ENCODE measurements around the gene PPP1R1A.
A peak's percentile ranks its signal among the peaks of the same experiment; 100 is the strongest.

Gene PPP1R1A

GRCh38 chr12:54587315-54587873, 1.1 kb downstream of the PPP1R1A start:
- Histone ChIP-seq H3K36me3 (no peaks in the 10 kb centered on the region), H3K4me3 (ENCODE audit: low read depth, low read length) (peak overlapping the region; percentile 57; the same call in 1 of the 2 replicates), H3K27ac (no peak overlapping the region), H3K9me3 (ENCODE audit: severe bottlenecking) (no peaks in the 10 kb centered on the region), H3K27me3 (ENCODE audit: insufficient read depth, low read depth, severe bottlenecking) (peaks cover 42% of the 10 kb centered on the region)
- TF ChIP-seq CTCF (IDR thresholded peaks at IDR 0.05; ENCODE audit: low read depth, low read length): no peak
- no peak for DNase-seq

DNA sequence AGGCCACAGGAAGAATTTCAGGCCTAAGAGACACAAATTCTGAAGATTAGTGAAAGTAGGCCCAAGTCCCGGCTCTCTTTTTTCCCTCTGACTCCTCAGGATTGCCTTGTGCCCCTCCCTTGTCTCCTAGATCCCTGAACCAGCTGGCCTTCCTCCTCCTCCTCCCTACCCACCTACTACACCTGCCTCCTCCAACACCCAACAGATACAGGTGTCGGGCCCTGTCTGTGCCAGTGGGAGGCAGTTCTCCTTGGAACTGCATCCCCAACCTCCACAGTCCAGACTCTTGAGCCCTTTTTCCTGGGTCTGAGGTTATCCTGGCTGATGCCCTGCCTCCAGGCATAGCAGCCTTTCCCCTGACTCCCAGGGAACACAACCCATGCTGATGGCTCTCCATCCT, 1.8 kb downstream of the PPP1R1A start:
- TF ChIP-seq CTCF (IDR thresholded peaks at IDR 0.05; ENCODE audit: low read depth, low read length): no peak
- no peaks in the 10 kb centered on the region for H3K9me3 ChIP-seq (ENCODE audit: severe bottlenecking)

GRCh38 chr12:54585243-54585642, 3.2 kb downstream of the PPP1R1A start:
- no peak overlapping the region for H3K27ac ChIP-seq
- no peak for DNase-seq
- no peaks in the 10 kb centered on the region for H3K9me3 ChIP-seq (ENCODE audit: severe bottlenecking)
- H3K4me3 ChIP-seq (ENCODE audit: low read depth, low read length): no peak overlapping the region
- no peak for TF ChIP-seq CTCF (IDR thresholded peaks at IDR 0.05; ENCODE audit: low read depth, low read length)
- peaks cover 42% of the 10 kb centered on the region for H3K27me3 ChIP-seq (ENCODE audit: insufficient read depth, low read depth, severe bottlenecking)
- no peaks in the 10 kb centered on the region for H3K36me3 ChIP-seq

More for the DNA sequence above, 1.8 kb downstream of the PPP1R1A start:
- DNase-seq: no peak
- no peaks in the 10 kb centered on the region for H3K36me3 ChIP-seq
- H3K27me3 ChIP-seq (ENCODE audit: insufficient read depth, low read depth, severe bottlenecking): peaks cover 38% of the 10 kb centered on the region
- no peak overlapping the region for H3K4me3 ChIP-seq (ENCODE audit: low read depth, low read length)
- H3K27ac ChIP-seq: no peak overlapping the region

DNA sequence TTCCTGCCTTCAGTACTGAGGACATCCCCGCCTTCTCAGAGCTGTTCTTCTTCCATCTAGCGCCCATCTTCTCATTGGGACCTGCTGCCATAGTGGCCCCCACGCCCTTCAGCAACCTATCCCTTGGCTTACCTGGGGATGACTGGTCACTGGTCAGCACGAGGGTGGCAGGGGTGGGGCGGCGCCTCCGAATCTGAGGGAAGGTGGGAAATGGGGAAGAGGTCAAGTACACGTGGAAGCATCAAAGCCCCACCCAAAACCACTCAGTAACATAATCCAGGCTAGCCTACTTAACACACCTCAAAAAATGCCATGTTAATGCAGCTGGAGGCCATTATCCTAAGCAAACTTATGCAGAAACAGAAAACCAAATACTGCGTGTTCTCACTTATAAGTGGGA, 4.3 kb downstream of the PPP1R1A start:
- Histone ChIP-seq H3K9me3 (ENCODE audit: severe bottlenecking) (no peaks in the 10 kb centered on the region), H3K27ac (no peak overlapping the region), H3K36me3 (no peaks in the 10 kb centered on the region), H3K27me3 (ENCODE audit: insufficient read depth, low read depth, severe bottlenecking) (peaks cover 45% of the 10 kb centered on the region), H3K4me3 (ENCODE audit: low read depth, low read length) (no peak overlapping the region)
- no peak for TF ChIP-seq CTCF (IDR thresholded peaks at IDR 0.05; ENCODE audit: low read depth, low read length)
- DNase-seq: no peak

DNA sequence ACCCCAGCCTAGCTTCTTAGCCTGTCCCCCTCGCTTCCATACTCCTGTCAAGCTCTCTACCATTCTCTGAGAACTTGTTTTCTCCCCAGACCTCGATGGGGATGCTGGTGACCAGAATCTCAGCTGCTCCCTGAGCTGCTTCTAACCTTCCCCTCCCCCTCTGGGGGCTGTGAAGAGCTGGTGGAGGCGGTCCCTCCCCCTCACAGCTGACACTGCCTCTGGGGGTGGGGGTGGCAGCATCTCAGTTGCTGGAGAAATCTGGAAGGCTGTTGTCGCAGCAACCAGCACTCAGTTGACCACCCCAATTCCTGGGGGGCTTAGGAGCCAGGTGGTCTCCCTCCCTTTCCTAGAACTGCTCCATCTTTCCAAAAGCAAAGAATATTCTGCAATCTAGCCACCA, 4.7 kb downstream of the PPP1R1A start:
- TF ChIP-seq CTCF (IDR thresholded peaks at IDR 0.05; ENCODE audit: low read depth, low read length): no peak
- H3K27ac ChIP-seq: no peak overlapping the region
- peaks cover 44% of the 10 kb centered on the region for H3K27me3 ChIP-seq (ENCODE audit: insufficient read depth, low read depth, severe bottlenecking)
- H3K36me3 ChIP-seq: no peaks in the 10 kb centered on the region
- no peak overlapping the region for H3K4me3 ChIP-seq (ENCODE audit: low read depth, low read length)
- DNase-seq: no peak
- H3K9me3 ChIP-seq (ENCODE audit: severe bottlenecking): no peaks in the 10 kb centered on the region

- no peak for TF ChIP-seq CTCF (IDR thresholded peaks at IDR 0.05; ENCODE audit: low read depth, low read length)
- no peak overlapping the region for H3K27ac ChIP-seq
- no peak for DNase-seq
- H3K9me3 ChIP-seq (ENCODE audit: severe bottlenecking): no peaks in the 10 kb centered on the region
- no peaks in the 10 kb centered on the region for H3K36me3 ChIP-seq
- H3K4me3 ChIP-seq (ENCODE audit: low read depth, low read length): no peak overlapping the region
- peaks cover 31% of the 10 kb centered on the region for H3K27me3 ChIP-seq (ENCODE audit: insufficient read depth, low read depth, severe bottlenecking)
These were observed 7.0 kb downstream of the PPP1R1A start for GRCh38 chr12:54581412-54581811.

All from WERI-Rb-1 (cell line).